NCI-H2107 treated with DMSO at 0.1 percent for 48 hours (cell line): Measurements from ENCODE around the gene HOXD10.

Experiments
- DNase-seq: peaks from one replicate; lab custom pipeline; 2025; ENCODE audit not compliant: unreplicated experiment; lab: John Stamatoyannopoulos, UW

Gene HOXD10

DNA sequence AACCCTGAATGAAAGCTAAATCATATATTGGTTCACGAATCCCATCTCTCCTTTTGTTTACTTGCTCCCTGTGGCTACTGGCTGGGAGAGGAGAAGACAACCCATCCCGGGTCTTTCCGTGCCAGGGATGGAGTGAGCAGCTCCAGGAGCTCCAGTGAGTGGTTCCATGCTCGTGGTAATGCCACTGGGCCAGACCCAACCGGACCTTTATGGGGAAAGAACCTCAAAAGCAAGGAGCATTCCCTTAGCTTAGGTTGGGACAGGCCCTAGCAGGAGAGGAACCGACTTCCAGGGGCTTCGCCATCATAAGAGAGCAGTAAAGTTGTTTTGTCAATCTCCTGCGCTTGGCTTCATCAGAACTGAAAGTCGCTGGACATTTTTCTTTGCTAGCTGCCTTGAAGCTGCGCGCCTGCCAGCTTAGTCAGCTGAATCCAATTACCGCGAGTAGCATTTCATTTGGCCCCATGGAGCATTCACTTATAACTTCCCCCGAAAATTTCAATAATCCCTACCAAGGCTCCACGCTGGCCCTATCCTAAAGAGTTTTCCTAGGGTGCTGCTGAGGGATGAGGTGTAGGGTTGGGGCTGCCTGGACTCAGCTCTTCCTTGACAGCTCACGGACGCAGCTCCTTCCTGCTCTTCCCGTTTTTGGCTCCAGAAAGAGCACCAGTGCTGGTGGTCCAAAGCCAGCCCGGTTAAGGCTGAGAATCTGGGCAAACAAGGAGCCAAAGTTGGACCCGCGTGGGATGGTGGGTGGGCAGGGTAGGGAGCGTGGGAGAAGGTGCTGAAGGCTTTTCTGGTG lies 45.4 kb downstream of the HOXD10 start:
- DNase-seq, result no peak

DNA sequence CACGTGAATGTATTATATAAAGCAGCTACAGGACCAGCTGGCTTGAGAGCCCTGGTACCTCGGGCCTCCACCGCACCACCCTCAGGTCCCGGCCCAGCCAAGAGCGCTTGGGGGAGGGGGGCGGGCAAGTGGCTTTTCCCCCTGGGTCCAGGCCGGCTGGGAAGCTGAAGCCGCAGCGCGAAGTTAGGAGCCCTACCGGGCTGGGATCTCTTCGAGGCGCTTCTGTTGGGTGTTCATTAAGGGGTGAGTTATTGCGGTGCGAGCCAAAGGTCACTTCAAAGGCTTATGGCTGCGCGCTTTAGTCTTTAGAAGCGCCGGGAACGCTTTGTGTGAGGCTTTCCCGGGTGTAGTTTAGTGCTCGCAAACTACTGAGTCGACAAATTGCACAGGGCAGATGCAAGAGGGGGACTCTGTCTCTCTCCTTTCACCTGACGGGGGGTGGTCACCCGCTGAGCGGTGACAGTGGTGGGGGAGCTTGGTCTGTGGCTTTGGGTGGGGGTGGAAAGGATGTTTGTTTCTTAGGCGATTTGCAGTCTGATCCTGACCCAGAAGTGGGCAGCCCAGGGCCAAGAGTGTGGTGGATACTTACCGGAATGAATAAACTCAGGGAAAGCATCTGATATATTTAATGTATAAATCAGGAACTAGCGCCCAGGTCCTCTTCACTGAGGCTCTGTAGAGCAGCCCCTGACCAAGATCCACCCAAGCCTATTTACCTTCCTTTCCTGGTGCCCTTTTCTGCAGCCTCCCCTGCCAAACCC lies 46.5 kb downstream of the HOXD10 start:
- DNase-seq, result no peak

DNA sequence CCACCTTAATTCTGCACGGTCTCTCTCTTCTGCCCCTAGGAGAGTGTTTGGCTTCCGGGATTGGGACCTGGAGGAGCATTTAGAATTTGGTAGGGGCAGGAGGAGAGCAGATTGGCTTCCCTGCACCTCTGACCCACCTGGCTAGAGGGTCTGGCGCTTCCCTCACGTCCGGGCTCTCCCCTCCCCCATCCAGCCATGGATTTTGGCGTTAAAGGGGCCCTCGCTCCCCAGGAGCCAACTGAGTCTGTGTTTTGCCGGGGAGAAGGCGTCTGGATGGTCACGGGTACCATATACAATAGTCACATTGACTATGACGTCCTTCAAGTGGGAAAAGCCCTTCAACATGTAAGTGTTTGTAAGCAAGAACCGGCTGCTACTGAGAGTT lies 47.1 kb downstream of the HOXD10 start:
- DNase-seq, result no peak

GRCh38 chr2:176164201-176164600 lies 47.6 kb downstream of the HOXD10 start:
- no peak for DNase-seq

GRCh38 chr2:176164611-176165369 lies 48.2 kb downstream of the HOXD10 start:
- DNase-seq, result no peak

DNA sequence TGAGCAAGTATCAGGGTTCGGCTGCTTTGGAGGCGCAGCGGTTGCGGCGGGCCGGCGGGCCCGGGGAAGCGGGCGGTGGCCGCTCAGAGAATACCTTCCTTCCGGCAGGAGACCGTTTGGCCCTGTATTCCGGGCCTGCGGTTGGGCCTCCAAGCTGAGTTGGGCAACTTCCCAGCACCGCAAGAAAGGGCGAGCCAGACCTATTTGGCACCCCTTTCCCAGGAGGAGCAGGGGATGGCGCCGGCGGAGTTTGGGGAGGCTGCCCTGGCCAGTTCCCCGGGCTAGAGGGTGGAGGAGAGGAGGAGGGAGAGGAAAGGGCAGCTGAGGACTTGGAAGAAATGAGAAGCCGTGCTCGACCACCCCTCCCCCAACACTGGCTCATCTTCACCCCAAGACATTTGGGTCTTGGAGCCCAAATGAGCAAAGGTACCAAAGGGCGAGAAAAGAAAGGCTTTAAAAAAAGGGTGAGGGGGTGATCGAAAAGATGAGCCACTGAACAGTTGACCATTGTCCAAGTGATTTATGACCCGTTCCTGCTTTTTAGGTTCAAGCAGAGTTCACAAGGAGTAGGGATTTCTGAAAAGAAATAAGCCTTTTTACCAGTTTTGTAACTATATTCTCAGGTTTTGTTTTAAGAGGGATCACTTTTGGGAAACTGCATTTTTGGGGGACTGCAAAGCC lies 48.9 kb downstream of the HOXD10 start:
- DNase-seq, result no peak

DNA sequence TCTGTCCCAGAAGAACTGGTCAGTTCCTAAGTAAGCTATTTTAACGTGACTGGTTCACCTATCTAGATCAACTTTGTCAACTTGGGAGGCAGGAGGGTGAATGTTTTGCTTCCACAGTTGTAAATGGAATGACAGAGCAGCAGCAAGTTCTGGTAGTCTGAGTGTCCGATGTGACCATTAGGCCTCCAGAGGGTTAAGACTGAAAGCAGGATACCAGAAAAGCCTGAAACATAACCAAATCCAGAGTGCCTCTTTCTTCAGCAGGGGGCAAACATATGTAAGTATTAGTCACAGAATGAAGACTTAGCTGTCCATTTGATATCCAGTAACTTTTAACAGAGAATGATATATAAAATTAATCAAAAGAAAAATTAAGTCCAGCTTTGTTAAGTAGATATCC lies 49.7 kb downstream of the HOXD10 start:
- DNase-seq, result no peak

- DNase-seq, result no peak
Measured at GRCh38 chr2:176167398-176167797, 50.8 kb downstream of the HOXD10 start.

GRCh38 chr2:176169181-176169580 lies 52.6 kb downstream of the HOXD10 start:
- no peak for DNase-seq
